Measurements from ENCODE around the gene SMARCB1.

Gene SMARCB1

GRCh38 chr22:23875801-23876200 lies 89.0 kb downstream of the SMARCB1 start:
- no peaks in the 10 kb centered on the region for H3K27me3 ChIP-seq (ENCODE audit: control insufficient read depth, insufficient read depth, low read length)
- no peaks in the 10 kb centered on the region for H3K36me3 ChIP-seq (ENCODE audit: control insufficient read depth, insufficient read depth, low read length)
- H3K9me3 ChIP-seq (ENCODE audit: control insufficient read depth, low read length): no peaks in the 10 kb centered on the region
- TF ChIP-seq CTCF (IDR thresholded peaks at IDR 0.05): no peak
- H3K9ac ChIP-seq: no peak overlapping the region
- H3K27ac ChIP-seq: no peak overlapping the region
- no peak overlapping the region for H3K4me3 ChIP-seq (ENCODE audit: low read depth, low read length)
- H2AFZ ChIP-seq: no peak overlapping the region
- no peak overlapping the region for H3K4me2 ChIP-seq (ENCODE audit: low read length)
- no peaks in the 10 kb centered on the region for H3K4me1 ChIP-seq
- no peaks in the 10 kb centered on the region for H3K79me2 ChIP-seq

GRCh38 chr22:23877566-23877965 lies 90.8 kb downstream of the SMARCB1 start:
- H3K27ac ChIP-seq: no peak overlapping the region
- H3K4me2 ChIP-seq (ENCODE audit: low read length): no peak overlapping the region
- TF ChIP-seq CTCF (IDR thresholded peaks at IDR 0.05): no peak
- no peaks in the 10 kb centered on the region for H3K36me3 ChIP-seq (ENCODE audit: control insufficient read depth, insufficient read depth, low read length)
- H3K9ac ChIP-seq: no peak overlapping the region
- no peaks in the 10 kb centered on the region for H3K27me3 ChIP-seq (ENCODE audit: control insufficient read depth, insufficient read depth, low read length)
- no peak overlapping the region for H3K4me3 ChIP-seq (ENCODE audit: low read depth, low read length)
- H3K79me2 ChIP-seq: no peaks in the 10 kb centered on the region
- H3K4me1 ChIP-seq: no peaks in the 10 kb centered on the region
- H2AFZ ChIP-seq: no peak overlapping the region
- H3K9me3 ChIP-seq (ENCODE audit: control insufficient read depth, low read length): no peaks in the 10 kb centered on the region

- no peak overlapping the region for H3K27ac ChIP-seq
- no peaks in the 10 kb centered on the region for H3K4me1 ChIP-seq
- H3K36me3 ChIP-seq (ENCODE audit: control insufficient read depth, insufficient read depth, low read length): no peaks in the 10 kb centered on the region
- H3K4me2 ChIP-seq (ENCODE audit: low read length): peak overlapping the region; percentile 48
- no peak overlapping the region for H3K4me3 ChIP-seq (ENCODE audit: low read depth, low read length)
- TF ChIP-seq CTCF (IDR thresholded peaks at IDR 0.05): no peak
- no peak overlapping the region for H3K9ac ChIP-seq
- H3K27me3 ChIP-seq (ENCODE audit: control insufficient read depth, insufficient read depth, low read length): no peaks in the 10 kb centered on the region
- no peak overlapping the region for H2AFZ ChIP-seq
- H3K9me3 ChIP-seq (ENCODE audit: control insufficient read depth, low read length): no peaks in the 10 kb centered on the region
- no peaks in the 10 kb centered on the region for H3K79me2 ChIP-seq
Observed at GRCh38 chr22:23878219-23878618, 91.5 kb downstream of the SMARCB1 start.

DNA sequence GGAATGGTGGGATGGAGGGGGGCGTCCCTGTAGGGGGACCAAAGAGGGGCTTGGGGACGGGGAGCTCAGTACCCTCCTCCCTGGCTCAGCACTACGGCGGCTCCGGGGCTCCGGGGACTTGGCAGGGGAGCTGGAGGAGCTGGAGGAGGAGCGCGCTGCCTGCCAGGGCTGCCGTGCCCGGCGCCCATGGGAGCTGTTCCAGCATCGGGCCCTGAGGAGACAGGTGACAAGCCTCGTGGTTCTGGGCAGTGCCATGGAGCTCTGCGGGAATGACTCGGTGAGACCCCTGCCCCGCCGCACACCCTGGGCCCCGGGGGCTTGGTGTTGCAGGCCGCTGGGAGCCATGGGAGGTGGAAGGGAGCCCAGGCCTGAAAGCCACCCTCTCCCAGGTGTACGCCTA lies 95.6 kb downstream of the SMARCB1 start:
- Histone ChIP-seq H3K4me2 (ENCODE audit: low read length) (no peak overlapping the region), H2AFZ (no peak overlapping the region), H3K4me3 (ENCODE audit: low read depth, low read length) (no peak overlapping the region), H3K27me3 (ENCODE audit: control insufficient read depth, insufficient read depth, low read length) (no peaks in the 10 kb centered on the region), H3K79me2 (no peaks in the 10 kb centered on the region), H3K36me3 (ENCODE audit: control insufficient read depth, insufficient read depth, low read length) (no peaks in the 10 kb centered on the region), H3K4me1 (no peaks in the 10 kb centered on the region), H3K27ac (no peak overlapping the region), H3K9me3 (ENCODE audit: control insufficient read depth, low read length) (no peaks in the 10 kb centered on the region), H3K9ac (no peak overlapping the region)
- TF ChIP-seq CTCF (IDR thresholded peaks at IDR 0.05): no peak

GRCh38 chr22:23883658-23884057 lies 96.9 kb downstream of the SMARCB1 start:
- H3K4me1 ChIP-seq: no peaks in the 10 kb centered on the region
- H3K4me3 ChIP-seq (ENCODE audit: low read depth, low read length): no peak overlapping the region
- H3K27ac ChIP-seq: no peak overlapping the region
- H2AFZ ChIP-seq: no peak overlapping the region
- TF ChIP-seq CTCF (IDR thresholded peaks at IDR 0.05): no peak
- H3K36me3 ChIP-seq (ENCODE audit: control insufficient read depth, insufficient read depth, low read length): no peaks in the 10 kb centered on the region
- H3K9me3 ChIP-seq (ENCODE audit: control insufficient read depth, low read length): no peaks in the 10 kb centered on the region
- H3K27me3 ChIP-seq (ENCODE audit: control insufficient read depth, insufficient read depth, low read length): no peaks in the 10 kb centered on the region
- H3K4me2 ChIP-seq (ENCODE audit: low read length): no peak overlapping the region
- H3K79me2 ChIP-seq: no peaks in the 10 kb centered on the region
- no peak overlapping the region for H3K9ac ChIP-seq
